ENCODE measurements around the gene LMX1B.

LMX1B gene

DNA sequence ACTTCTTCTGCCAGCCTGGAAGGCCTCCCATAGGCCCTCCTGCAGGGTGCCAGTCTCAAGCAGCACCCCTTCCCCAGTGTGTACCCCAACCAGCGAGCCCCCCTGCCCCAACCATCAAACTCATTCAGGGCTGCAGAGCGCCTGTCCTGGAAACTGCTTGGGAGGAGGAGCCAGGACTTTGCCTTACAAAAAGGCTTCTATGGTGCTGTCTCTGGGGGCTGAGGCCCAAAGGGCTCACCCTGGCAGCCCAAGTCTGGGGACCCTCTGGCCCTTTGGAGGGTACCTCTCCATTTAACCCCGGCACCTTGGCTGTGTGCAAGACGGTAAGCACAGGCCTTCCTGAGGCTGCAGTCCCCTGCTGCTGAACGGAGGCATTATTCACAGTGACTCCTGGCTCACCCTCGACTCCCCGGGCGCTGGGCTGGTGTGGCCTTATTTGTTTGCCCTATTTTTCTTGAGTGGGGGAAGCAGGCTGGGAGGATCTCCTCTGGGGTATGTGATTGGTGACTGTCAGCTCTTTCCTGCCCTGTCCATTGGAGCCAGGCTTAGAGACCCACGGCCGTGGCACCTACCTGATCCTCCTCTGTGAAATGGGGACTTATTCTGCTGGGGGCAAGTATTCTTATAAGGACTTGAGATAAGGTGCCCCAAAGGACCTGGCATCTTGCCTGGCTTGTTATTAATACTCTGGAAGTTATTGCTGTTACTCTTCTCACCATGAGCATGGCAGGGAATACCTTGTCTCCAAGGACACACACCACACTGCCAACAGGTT, 5.8 kb downstream of the LMX1B start:
- no peak for DNase-seq

- no peak for DNase-seq
Measured at GRCh38 chr9:126620478-126620877, 6.8 kb downstream of the LMX1B start.

- DNase-seq, result no peak
Measured at GRCh38 chr9:126621061-126621918, 7.6 kb downstream of the LMX1B start.

GRCh38 chr9:126621919-126622735, 8.4 kb downstream of the LMX1B start:
- no peak for DNase-seq

- no peak for DNase-seq
Measured at GRCh38 chr9:126623314-126623666, 9.6 kb downstream of the LMX1B start.

DNA sequence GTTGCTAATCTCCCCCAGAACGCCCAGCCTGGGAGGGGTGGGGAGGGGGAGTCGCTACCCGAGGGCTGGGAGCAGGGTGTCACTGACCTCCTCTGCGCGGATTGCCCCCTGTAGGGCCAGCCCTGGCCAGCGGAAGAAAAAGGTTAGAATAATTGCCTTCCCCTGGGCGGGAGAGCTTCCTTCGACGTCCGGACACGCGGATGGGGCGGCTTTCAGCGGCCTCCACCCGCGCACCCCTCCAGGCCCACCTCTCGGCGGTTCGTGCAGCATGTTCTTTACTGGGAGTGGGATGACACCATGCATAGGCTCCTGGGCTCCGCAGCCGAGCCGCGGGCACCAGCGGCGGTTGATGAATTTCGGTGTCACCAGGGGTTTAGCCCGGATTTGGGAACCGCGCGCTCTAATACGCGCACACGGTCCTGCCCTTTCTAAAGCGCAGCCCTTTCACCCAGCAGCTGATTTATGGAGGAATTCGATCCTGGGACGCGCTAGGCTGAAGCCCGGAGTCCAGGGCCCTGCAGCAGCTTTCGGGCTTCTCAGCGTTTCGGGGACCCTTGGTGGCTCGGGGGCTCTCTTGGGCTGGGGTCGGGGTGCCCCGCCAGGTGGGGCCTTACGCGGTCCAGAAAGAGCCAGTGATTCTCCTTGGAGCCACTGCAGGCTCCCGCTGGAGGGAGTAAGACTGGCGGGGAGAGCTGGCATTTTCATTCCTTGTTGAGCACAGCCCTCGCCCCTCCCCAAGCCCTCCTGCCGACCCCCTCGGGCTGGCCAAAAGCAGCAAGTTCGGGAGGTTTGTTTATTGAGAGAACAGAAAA, 10.1 kb downstream of the LMX1B start:
- DNase-seq, result no peak

DNA sequence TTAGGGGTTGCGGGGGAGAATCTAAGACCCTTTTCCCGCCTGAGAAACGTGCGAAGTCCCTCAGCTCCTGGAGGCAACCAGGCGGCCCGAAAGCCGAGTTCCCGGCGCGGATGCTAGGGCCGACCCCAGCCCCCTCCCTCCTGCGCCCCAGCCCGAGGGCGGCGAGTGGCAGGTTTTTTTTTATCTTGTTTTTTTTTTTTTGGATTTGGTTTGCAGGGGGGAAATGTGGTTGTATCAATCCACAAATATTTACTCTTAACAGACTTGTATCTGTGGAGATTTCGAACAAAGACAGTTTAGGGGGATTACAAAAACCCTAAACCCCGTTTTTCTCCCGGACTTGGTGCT, 10.7 kb downstream of the LMX1B start:
- DNase-seq, result no peak

DNA sequence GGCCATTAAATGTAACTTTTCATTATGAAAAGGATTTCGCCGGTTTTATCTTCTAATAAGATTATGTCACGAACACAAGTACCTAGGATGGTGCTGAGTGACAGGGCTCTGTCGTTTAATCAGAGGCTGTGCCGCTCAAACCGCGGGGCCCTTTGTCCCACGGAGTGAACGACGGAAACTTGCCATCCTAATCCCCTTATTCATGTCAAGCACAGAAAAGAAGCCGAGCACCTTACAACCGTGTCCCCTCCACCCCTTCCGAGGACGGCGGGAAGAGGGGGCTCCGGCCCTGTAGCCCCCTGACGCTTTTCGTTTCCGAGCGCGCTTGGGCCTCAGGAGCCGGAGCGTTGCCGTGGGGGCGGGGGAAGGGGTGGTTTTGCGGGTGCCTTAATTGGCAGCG, 11.2 kb downstream of the LMX1B start:
- DNase-seq, result no peak

DNA sequence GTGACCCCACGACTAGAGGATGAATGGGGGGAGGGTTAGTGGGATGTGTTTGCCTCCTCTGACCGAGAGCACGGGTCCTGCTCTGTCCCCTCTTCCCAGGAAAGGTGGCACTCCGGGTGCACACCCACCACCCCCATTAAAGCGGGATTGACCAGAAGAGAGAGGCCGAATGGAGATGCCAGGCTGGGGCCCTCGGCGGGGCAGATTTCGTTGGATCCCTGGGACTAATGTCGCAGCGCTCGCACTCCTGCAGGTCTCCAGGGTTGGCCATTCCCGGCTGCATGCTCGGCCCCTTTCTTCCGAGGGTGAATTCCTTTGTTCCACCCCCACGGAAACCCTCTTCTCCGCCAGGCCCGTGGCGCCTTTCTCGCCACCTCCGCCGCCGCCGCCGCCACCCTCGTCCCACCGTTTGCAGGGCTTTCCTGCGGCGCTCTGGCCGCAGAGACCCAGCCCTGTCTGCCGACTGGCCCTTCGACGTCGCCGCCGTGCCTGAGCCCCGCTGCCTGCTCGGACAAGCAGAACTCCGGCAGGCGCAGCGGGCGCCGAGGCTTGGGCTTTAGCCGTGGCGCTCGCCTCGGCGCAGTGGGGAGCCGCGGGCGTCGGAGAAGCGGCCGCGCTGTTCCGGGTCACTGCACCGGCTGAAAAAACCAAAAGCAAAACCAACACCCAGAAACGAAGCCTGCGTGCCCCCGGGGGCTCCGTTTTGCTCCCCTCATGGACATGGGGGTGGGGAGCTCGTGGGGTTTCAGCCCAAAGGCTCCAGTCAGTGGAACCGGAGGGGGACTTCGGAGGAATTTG, 11.8 kb downstream of the LMX1B start:
- DNase-seq, result no peak

GRCh38 chr9:126626127-126626925, 12.6 kb downstream of the LMX1B start:
- DNase-seq, result no peak

DNA sequence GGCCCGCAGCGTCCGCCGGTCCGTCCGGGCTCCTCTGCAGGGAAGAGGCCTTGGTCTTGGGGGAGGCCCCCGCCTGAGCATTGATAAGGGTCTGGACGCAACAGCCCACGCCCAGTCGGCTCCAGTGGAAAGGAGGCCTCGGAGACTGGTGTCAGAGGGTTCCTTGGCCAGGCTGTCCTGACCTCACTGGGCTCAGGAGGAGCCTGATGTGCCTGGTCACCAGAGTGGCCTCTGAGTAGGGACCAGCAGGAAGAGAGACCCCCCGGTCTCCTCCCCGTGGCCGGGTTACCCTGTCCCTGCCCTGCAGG, 13.2 kb downstream of the LMX1B start:
- DNase-seq, result no peak

DNA sequence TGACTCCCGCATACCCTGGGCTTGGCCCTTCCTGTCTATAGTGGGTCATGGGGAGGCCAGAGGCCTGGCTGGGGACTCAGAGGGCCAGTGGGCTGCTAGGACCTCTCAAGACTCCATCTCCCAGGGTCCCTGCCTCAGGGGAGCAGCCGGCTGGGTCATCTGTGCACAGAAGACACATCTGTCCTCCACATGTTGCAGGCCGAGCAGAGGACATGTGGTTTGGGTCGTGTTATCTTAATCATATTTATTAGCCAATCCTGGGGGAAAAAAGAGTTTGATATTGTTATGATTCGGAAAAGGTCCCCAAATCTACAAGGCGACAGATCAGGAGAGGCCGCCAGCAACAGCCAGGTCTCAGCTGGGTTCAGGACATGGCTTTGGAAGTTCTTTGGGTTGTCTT, 14.4 kb downstream of the LMX1B start:
- DNase-seq, result no peak

DNA sequence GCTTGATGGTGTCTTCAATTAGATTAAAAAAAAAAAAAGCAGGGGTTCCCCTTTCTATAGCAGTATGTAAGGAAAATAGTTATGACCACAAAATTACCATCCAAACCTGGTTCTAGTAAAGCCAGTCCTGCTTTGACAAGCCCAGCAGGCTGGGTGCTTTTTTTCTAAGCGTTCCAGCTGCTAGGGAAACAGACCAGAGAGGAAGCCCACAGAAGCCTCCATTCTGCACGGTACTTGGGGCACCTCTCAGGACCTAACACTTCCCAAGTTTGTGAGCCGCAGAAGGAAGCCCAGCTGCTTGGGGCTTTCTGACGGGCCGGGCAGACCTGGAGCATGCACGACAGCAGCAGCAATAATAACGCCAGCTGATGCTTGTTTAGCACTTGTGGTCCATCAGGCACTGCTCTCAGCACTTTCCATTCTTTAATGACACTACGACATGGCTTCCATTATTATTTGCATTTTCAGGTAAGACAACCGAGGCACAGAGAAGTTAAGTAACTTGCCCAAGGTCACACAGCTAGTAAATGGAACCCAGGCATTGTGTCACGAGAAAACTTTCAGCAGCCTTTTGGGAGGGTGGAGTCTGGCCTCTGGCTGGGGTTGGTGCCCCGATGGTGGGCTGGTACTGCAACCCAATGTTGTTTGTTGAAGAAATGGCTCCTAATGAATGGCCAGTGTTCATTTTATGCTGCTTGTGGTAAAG, 15.4 kb downstream of the LMX1B start:
- DNase-seq, result no peak

- no peak for DNase-seq
Measured at GRCh38 chr9:126630458-126631237, 16.9 kb downstream of the LMX1B start.

- no peak for DNase-seq
Measured at GRCh38 chr9:126631254-126631653, 17.5 kb downstream of the LMX1B start.

GRCh38 chr9:126633881-126634558, 20.3 kb downstream of the LMX1B start:
- DNase-seq, result no peak

DNA sequence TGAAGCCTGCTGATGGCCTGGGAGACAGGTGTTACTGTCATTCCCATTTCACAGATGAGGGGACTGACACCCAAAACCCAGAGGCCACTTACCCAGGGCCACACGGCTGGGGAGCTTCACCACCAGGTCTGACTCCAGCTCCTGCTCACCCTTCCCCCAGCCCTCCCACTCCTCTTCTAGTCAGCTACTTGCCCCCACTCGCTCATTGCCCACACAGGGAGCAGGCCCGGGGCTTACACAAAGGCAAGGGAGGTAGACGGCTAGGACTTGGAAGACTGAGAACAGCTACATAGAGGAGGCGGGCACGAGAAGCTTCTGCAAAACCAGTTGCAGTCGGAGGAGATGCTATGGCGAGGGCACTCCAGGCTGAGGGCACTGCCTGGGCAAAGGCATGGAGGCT, 21.3 kb downstream of the LMX1B start:
- DNase-seq, result no peak

GRCh38 chr9:126635661-126636439, 22.1 kb downstream of the LMX1B start:
- no peak for DNase-seq

Data from activated CD4-positive, alpha-beta T cell treated with anti-CD3 and anti-CD28 coated beads, Interleukin-10, Interleukin-2, amounts not matched to agents 100 ng/mL and 50 ng/mL, durations not matched to agents 16 hours and 8 hours (primary cell).